ENCODE data around the gene SNRNP25.

Gene SNRNP25

GRCh38 chr16:92431-93339, 39.1 kb downstream of the SNRNP25 start:
- no peak for DNase-seq
- Mint-ChIP-seq H3K36me3 (ENCODE audit: low read depth) (peaks cover 12% of the 10 kb centered on the region), H3K27me3 (ENCODE audit: low read depth, poor library complexity) (peaks cover under 1% of the 10 kb centered on the region), H3K9me3 (no peaks in the 10 kb centered on the region), H3K4me3 (no peak overlapping the region), H3K4me1 (no peaks in the 10 kb centered on the region), H3K27ac (no peak overlapping the region)
- TF ChIP-seq CTCF (IDR thresholded peaks at IDR 0.05) = no peak

- H3K4me1 Mint-ChIP-seq = peaks cover 5% of the 10 kb centered on the region
- H3K27ac Mint-ChIP-seq = no peak overlapping the region
- peaks cover 3% of the 10 kb centered on the region for H3K27me3 Mint-ChIP-seq (ENCODE audit: low read depth, poor library complexity)
- no peak overlapping the region for H3K4me3 Mint-ChIP-seq
- DNase-seq = no peak
- no peak for TF ChIP-seq CTCF (IDR thresholded peaks at IDR 0.05)
- H3K36me3 Mint-ChIP-seq (ENCODE audit: low read depth) = peaks cover 12% of the 10 kb centered on the region
- no peaks in the 10 kb centered on the region for H3K9me3 Mint-ChIP-seq
Observed at GRCh38 chr16:94918-95265, 41.3 kb downstream of the SNRNP25 start.

GRCh38 chr16:96935-97381, 43.3 kb downstream of the SNRNP25 start:
- Mint-ChIP-seq H3K36me3 (ENCODE audit: low read depth) (peaks cover 6% of the 10 kb centered on the region), H3K9me3 (no peaks in the 10 kb centered on the region), H3K27ac (no peak overlapping the region), H3K4me3 (no peak overlapping the region), H3K27me3 (ENCODE audit: low read depth, poor library complexity) (peaks cover 3% of the 10 kb centered on the region), H3K4me1 (peaks cover 12% of the 10 kb centered on the region)
- DNase-seq = peak; percentile 91
- TF ChIP-seq CTCF (IDR thresholded peaks at IDR 0.05) = peak; percentile 98

DNA sequence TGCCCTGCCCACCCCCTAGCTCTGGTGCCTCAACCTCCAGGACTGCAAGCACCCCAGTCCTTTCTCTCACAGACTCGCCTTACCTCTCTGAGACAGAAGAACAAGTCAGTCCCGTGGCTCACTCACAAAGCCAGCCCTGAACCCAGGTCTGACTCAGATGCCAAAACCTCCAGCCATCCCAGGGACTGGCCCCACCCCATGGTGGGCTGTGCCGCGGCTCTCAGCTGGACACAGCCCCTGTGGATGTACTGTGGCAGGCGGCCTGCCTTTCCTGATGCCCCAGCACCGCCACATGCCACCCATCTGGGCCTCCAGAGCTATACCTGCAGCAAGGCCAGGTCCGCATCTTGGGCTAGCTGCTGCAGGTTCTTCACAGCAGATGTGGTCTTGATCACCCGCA, 44.2 kb downstream of the SNRNP25 start:
- TF ChIP-seq CTCF (IDR thresholded peaks at IDR 0.05) = no peak
- no peak overlapping the region for H3K4me3 Mint-ChIP-seq
- H3K4me1 Mint-ChIP-seq = peaks cover 20% of the 10 kb centered on the region
- H3K27ac Mint-ChIP-seq = no peak overlapping the region
- H3K9me3 Mint-ChIP-seq = no peaks in the 10 kb centered on the region
- peaks cover 3% of the 10 kb centered on the region for H3K27me3 Mint-ChIP-seq (ENCODE audit: low read depth, poor library complexity)
- H3K36me3 Mint-ChIP-seq (ENCODE audit: low read depth) = peaks cover 6% of the 10 kb centered on the region
- DNase-seq = no peak

DNA sequence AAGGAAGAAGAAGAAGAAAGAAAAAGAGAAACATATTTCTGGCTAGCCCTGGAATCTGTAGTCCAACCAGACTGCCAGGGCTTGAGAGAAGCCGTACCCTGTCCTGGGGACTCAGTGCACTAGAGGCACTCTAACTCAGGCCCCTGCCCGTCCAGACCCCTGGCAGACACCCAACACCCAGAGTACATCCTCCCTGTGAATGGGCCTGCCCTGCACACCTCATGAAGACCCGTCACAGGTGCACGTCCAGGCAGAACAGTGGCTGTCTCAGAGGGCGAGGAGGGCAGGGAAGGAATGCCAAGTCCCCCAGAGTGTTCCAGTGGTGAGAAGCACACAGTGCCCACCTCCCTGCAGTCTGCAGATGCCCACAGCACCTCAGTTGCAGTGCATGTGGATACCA, 47.4 kb downstream of the SNRNP25 start:
- Mint-ChIP-seq H3K4me3 (no peak overlapping the region), H3K9me3 (no peaks in the 10 kb centered on the region), H3K36me3 (ENCODE audit: low read depth) (no peaks in the 10 kb centered on the region), H3K4me1 (peaks cover 30% of the 10 kb centered on the region), H3K27ac (no peak overlapping the region), H3K27me3 (ENCODE audit: low read depth, poor library complexity) (peaks cover 3% of the 10 kb centered on the region)
- TF ChIP-seq CTCF (IDR thresholded peaks at IDR 0.05) = no peak
- no peak for DNase-seq

- H3K4me1 Mint-ChIP-seq = peaks cover 33% of the 10 kb centered on the region
- H3K27me3 Mint-ChIP-seq (ENCODE audit: low read depth, poor library complexity) = peaks cover 3% of the 10 kb centered on the region
- no peaks in the 10 kb centered on the region for H3K36me3 Mint-ChIP-seq (ENCODE audit: low read depth)
- DNase-seq = no peak
- no peaks in the 10 kb centered on the region for H3K9me3 Mint-ChIP-seq
- TF ChIP-seq CTCF (IDR thresholded peaks at IDR 0.05) = no peak
- H3K27ac Mint-ChIP-seq = peak overlapping the region; percentile 90
- no peak overlapping the region for H3K4me3 Mint-ChIP-seq
Observed at GRCh38 chr16:101586-101985, 48.0 kb downstream of the SNRNP25 start.

Data from nephron progenitor cell (in vitro differentiated cells).